ENCODE results near the gene CAV2. TPM values are rescaled to one million over a fixed set of nuclear protein-coding genes. Genes with fewer than 3 reads are reported as not detected.
A peak's percentile ranks its signal among the peaks of the same experiment; 100 is the strongest.

The CAV2 gene
- total and polyA plus RNA-seq, 9 of the 15 experiments (the other 6 are each of a cell fraction or from before 2014, with no cell fraction given): 16.1 to 137 (median 38.3) TPM

DNA sequence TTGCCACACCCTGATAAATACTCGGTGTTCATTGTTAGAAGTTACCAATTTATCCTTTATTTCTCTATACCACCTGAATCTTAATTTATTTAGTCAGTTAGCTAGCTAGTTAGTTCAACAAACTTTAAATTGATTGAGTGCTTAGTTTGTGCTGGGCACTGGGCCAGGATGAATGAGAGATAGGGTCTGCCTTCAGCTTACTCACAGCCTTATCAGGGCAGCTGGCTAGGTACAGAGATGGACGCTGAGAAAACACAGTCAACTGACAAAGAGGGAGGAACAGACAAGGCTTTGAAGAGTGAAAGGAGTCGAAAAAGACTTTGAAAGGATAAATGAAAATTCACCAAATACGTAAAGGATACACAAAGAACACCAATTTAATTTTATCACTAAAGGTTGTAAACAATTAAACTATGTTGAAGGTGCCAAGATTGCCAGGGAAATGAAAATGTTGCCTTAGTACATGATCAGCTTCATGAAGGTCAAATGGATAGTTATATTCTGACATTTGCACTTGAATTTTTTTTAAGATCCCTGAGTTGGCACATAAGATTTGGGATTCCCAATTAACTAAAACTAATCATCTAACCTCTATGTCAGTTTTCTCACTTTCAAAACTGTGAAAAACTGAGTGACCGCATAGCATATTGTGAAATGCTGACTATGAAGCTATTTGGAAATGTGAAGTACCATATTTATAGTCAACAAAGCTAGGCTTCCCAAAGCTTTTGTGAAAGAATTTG is 2.1 kb downstream of the CAV2 start (continued):
- TF ChIP-seq, protein P1, sequence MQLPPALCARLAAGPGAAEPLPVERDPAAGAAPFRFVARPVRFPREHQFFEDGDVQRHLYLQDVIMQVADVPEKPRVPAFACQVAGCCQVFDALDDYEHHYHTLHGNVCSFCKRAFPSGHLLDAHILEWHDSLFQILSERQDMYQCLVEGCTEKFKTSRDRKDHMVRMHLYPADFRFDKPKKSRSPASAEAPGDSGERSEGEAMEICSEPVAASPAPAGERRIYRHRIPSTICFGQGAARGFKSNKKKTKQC (CRISPR knock-in tag; IDR thresholded peaks at IDR 0.05): no peak
- TF ChIP-seq ZNF780A (CRISPR knock-in tag; IDR thresholded peaks at IDR 0.05) (no peak), ZC3H4 (CRISPR knock-in tag; IDR thresholded peaks at IDR 0.05; ENCODE audit: borderline replicate concordance) (no peak), ZNF785 (CRISPR knock-in tag; IDR thresholded peaks at IDR 0.05) (no peak), BRD9 (IDR thresholded peaks at IDR 0.05; ENCODE audit: low read depth, partially characterized antibody) (peak; percentile 66), ZNF282 (CRISPR knock-in tag; IDR thresholded peaks at IDR 0.05) (no peak), KLF6 (CRISPR knock-in tag; IDR thresholded peaks at IDR 0.05; ENCODE audit: borderline replicate concordance) (no peak), HNRNPL (IDR thresholded peaks at IDR 0.05; ENCODE audit: low read depth, low read length) (no peak), KDM2B (CRISPR knock-in tag; IDR thresholded peaks at IDR 0.05) (no peak), KHSRP (IDR thresholded peaks at IDR 0.05) (no peak), ZNF408 (CRISPR knock-in tag; IDR thresholded peaks at IDR 0.05; ENCODE audit: low read depth) (no peak), TAF7 (tag; IDR thresholded peaks at IDR 0.05) (no peak), NR3C1 (CRISPR knock-in tag; IDR thresholded peaks at IDR 0.05) (no peak), ZFP36 (IDR thresholded peaks at IDR 0.05; ENCODE audit: low read depth, low read length, partially characterized antibody) (no peak), DDX20 (tag; IDR thresholded peaks at IDR 0.05; ENCODE audit: low read depth) (no peak), CCAR2 (IDR thresholded peaks at IDR 0.05; ENCODE audit: low read depth, low read length) (no peak), EGR1 (conservative IDR thresholded peaks at IDR 0.05) (no peak), CAMTA2 (CRISPR knock-in tag; conservative IDR thresholded peaks at IDR 0.05) (no peak), RFX1 (IDR thresholded peaks at IDR 0.05) (no peak), TGIF2 (CRISPR knock-in tag; IDR thresholded peaks at IDR 0.05) (no peak)
- TF ChIP-seq, protein P2, sequence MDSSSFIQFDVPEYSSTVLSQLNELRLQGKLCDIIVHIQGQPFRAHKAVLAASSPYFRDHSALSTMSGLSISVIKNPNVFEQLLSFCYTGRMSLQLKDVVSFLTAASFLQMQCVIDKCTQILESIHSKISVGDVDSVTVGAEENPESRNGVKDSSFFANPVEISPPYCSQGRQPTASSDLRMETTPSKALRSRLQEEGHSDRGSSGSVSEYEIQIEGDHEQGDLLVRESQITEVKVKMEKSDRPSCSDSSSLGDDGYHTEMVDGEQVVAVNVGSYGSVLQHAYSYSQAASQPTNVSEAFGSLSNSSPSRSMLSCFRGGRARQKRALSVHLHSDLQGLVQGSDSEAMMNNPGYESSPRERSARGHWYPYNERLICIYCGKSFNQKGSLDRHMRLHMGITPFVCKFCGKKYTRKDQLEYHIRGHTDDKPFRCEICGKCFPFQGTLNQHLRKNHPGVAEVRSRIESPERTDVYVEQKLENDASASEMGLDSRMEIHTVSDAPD (CRISPR knock-in tag; IDR thresholded peaks at IDR 0.05): no peak
- TF ChIP-seq, protein P3, sequence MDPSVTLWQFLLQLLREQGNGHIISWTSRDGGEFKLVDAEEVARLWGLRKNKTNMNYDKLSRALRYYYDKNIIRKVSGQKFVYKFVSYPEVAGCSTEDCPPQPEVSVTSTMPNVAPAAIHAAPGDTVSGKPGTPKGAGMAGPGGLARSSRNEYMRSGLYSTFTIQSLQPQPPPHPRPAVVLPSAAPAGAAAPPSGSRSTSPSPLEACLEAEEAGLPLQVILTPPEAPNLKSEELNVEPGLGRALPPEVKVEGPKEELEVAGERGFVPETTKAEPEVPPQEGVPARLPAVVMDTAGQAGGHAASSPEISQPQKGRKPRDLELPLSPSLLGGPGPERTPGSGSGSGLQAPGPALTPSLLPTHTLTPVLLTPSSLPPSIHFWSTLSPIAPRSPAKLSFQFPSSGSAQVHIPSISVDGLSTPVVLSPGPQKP (CRISPR knock-in tag; IDR thresholded peaks at IDR 0.05): no peak
- TF ChIP-seq, protein P4, sequence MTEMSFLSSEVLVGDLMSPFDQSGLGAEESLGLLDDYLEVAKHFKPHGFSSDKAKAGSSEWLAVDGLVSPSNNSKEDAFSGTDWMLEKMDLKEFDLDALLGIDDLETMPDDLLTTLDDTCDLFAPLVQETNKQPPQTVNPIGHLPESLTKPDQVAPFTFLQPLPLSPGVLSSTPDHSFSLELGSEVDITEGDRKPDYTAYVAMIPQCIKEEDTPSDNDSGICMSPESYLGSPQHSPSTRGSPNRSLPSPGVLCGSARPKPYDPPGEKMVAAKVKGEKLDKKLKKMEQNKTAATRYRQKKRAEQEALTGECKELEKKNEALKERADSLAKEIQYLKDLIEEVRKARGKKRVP (CRISPR knock-in tag; IDR thresholded peaks at IDR 0.05): peak; percentile 4; the same call in 1 of the 2 replicates
- TF ChIP-seq, protein P5, sequence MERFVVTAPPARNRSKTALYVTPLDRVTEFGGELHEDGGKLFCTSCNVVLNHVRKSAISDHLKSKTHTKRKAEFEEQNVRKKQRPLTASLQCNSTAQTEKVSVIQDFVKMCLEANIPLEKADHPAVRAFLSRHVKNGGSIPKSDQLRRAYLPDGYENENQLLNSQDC (CRISPR knock-in tag; IDR thresholded peaks at IDR 0.05): no peak
- TF ChIP-seq, protein P6, sequence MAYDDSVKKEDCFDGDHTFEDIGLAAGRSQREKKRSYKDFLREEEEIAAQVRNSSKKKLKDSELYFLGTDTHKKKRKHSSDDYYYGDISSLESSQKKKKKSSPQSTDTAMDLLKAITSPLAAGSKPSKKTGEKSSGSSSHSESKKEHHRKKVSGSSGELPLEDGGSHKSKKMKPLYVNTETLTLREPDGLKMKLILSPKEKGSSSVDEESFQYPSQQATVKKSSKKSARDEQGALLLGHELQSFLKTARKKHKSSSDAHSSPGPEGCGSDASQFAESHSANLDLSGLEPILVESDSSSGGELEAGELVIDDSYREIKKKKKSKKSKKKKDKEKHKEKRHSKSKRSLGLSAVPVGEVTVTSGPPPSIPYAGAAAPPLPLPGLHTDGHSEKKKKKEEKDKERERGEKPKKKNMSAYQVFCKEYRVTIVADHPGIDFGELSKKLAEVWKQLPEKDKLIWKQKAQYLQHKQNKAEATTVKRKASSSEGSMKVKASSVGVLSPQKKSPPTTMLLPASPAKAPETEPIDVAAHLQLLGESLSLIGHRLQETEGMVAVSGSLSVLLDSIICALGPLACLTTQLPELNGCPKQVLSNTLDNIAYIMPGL (CRISPR knock-in tag; IDR thresholded peaks at IDR 0.05): no peak

All from K562 (cell line).